ENCODE data around the gene RBL2.
A peak's percentile ranks its signal among the peaks of the same experiment; 100 is the strongest.

The RBL2 gene

GRCh38 chr16:53429221-53429943 lies 4.9 kb upstream of the RBL2 start:
- TF ChIP-seq ZNF394 (tag by site-specific recombination; IDR thresholded peaks at IDR 0.05; ENCODE audit: borderline replicate concordance) (no peak), HOXD13 (CRISPR knock-in tag; IDR thresholded peaks at IDR 0.05; ENCODE audit: borderline replicate concordance) (no peak), ZNF747 (tag by site-specific recombination; IDR thresholded peaks at IDR 0.05) (no peak), ZFHX2 (tag by site-specific recombination; conservative IDR thresholded peaks at IDR 0.05) (no peak), SETDB1 (IDR thresholded peaks at IDR 0.05; ENCODE audit: insufficient read length, low read length) (peak; percentile 29), YY2 (tag by site-specific recombination; IDR thresholded peaks at IDR 0.05) (no peak), ZNF707 (tag by site-specific recombination; IDR thresholded peaks at IDR 0.05) (no peak)
- no peaks in the 10 kb centered on the region for H3K4me1 ChIP-seq (ENCODE audit: control insufficient read depth, insufficient read depth, low read length)
- POLR2A ChIA-PET = no interaction called here
- no peak overlapping the region for H3K27ac ChIP-seq (ENCODE audit: extremely low read depth, low read depth, low read length)
- H3K9me3 ChIP-seq (ENCODE audit: control insufficient read depth, insufficient read depth, low read depth, low read length) = no peaks in the 10 kb centered on the region
- no peaks in the 10 kb centered on the region for H3K36me3 ChIP-seq (ENCODE audit: control insufficient read depth in 2 of 2, insufficient read depth in 1 of 2, low read length in 2 of 2)
- no peak overlapping the region for H3K4me3 ChIP-seq (ENCODE audit: low read depth, low read length)
- CTCF ChIA-PET = no interaction called here

- TF ChIP-seq ZNF621 (tag by site-specific recombination; IDR thresholded peaks at IDR 0.05) (no peak), ZNF658 (tag by site-specific recombination; IDR thresholded peaks at IDR 0.05) (no peak), ZBTB7A (tag by site-specific recombination; IDR thresholded peaks at IDR 0.05; ENCODE audit: low read depth) (no peak), ZNF645 (tag by site-specific recombination; IDR thresholded peaks at IDR 0.05) (no peak)
- POLR2A ChIA-PET = no interaction called here
- no peaks in the 10 kb centered on the region for H3K9me3 ChIP-seq (ENCODE audit: control insufficient read depth, insufficient read depth, low read depth, low read length)
- H3K4me3 ChIP-seq (ENCODE audit: low read depth, low read length) = no peak overlapping the region
- H3K36me3 ChIP-seq (ENCODE audit: control insufficient read depth in 2 of 2, insufficient read depth in 1 of 2, low read length in 2 of 2) = no peaks in the 10 kb centered on the region
- CTCF ChIA-PET = no interaction called here
- no peaks in the 10 kb centered on the region for H3K4me1 ChIP-seq (ENCODE audit: control insufficient read depth, insufficient read depth, low read length)
- H3K27ac ChIP-seq (ENCODE audit: extremely low read depth, low read depth, low read length) = no peak overlapping the region
Measured at GRCh38 chr16:53430363-53430762, 3.9 kb upstream of the RBL2 start.

- TF ChIP-seq SCRT2 (tag by site-specific recombination; IDR thresholded peaks at IDR 0.05) (0 out of 2 replicates have a peak, but pooled peaks have one; percentile 20), ZNF140 (tag by site-specific recombination; IDR thresholded peaks at IDR 0.05) (peak; percentile 83; the same call in 1 of the 2 replicates), ZNF621 (tag by site-specific recombination; IDR thresholded peaks at IDR 0.05) (no peak)
- no peak overlapping the region for H3K4me3 ChIP-seq (ENCODE audit: low read depth, low read length)
- ChIA-PET CTCF (interaction anchor here (0.7 kb wide), 1 partner anchor 863 kb away, joined by 3 read pairs; no protein-coding TSS in a partner anchor), POLR2A (interaction anchor here (1.4 kb wide), 1 partner anchor 70 kb away, joined by 5 read pairs; the partner anchor contains the start of gene AKTIP)
- no peaks in the 10 kb centered on the region for H3K4me1 ChIP-seq (ENCODE audit: control insufficient read depth, insufficient read depth, low read length)
- H3K27ac ChIP-seq (ENCODE audit: extremely low read depth, low read depth, low read length) = no peak overlapping the region
- no peaks in the 10 kb centered on the region for H3K9me3 ChIP-seq (ENCODE audit: control insufficient read depth, insufficient read depth, low read depth, low read length)
- no peaks in the 10 kb centered on the region for H3K36me3 ChIP-seq (ENCODE audit: control insufficient read depth in 2 of 2, insufficient read depth in 1 of 2, low read length in 2 of 2)
Measured at GRCh38 chr16:53433509-53433908, 762 bp upstream of the RBL2 start.

GRCh38 chr16:53433930-53434376 lies 318 bp upstream of the RBL2 start:
- Histone ChIP-seq H3K4me3 (ENCODE audit: low read depth, low read length) (peak overlapping the region; percentile 97), H3K36me3 (ENCODE audit: control insufficient read depth in 2 of 2, insufficient read depth in 1 of 2, low read length in 2 of 2) (no peaks in the 10 kb centered on the region), H3K9me3 (ENCODE audit: control insufficient read depth, insufficient read depth, low read depth, low read length) (no peaks in the 10 kb centered on the region), H3K27ac (ENCODE audit: extremely low read depth, low read depth, low read length) (no peak overlapping the region; the same call in 1 of the 2 replicates), H3K4me1 (ENCODE audit: control insufficient read depth, insufficient read depth, low read length) (no peaks in the 10 kb centered on the region)
- ChIA-PET CTCF (interaction anchor here (0.7 kb wide), 1 partner anchor 863 kb away, joined by 3 read pairs; no protein-coding TSS in a partner anchor), POLR2A (interaction anchor here (1.4 kb wide), 1 partner anchor 70 kb away, joined by 5 read pairs; the partner anchor contains the start of gene AKTIP)
- TF ChIP-seq ZNF529 (tag by site-specific recombination; IDR thresholded peaks at IDR 0.05; ENCODE audit: insufficient replicate concordance) (no peak), ZNF335 (tag by site-specific recombination; conservative IDR thresholded peaks at IDR 0.05) (peak; percentile 64), ZNF518A (tag by site-specific recombination; conservative IDR thresholded peaks at IDR 0.05; ENCODE audit: low read depth) (peak; percentile 80)
